PC-3 (cell line): Measurements from ENCODE around the gene KCNAB3.

Experiments used
- EZH2 ChIP-seq: fragments of 300-600 bp; sonication (generic); IDR thresholded peaks from one replicate; pipeline ENCODE4 v1.6.1; 2017; ENCODE audit warnings: antibody characterized with exemption, mild to moderate bottlenecking, low read length; ENCODE audit not compliant: unreplicated experiment
- EZH2phosphoT487 ChIP-seq: fragments of 300-600 bp; sonication (generic); IDR thresholded peaks from 2 replicates; pipeline ENCODE4 v1.6.1; 2018; ENCODE audit warnings: mild to moderate bottlenecking, antibody characterized with exemption, low read length, borderline replicate concordance

DNA sequence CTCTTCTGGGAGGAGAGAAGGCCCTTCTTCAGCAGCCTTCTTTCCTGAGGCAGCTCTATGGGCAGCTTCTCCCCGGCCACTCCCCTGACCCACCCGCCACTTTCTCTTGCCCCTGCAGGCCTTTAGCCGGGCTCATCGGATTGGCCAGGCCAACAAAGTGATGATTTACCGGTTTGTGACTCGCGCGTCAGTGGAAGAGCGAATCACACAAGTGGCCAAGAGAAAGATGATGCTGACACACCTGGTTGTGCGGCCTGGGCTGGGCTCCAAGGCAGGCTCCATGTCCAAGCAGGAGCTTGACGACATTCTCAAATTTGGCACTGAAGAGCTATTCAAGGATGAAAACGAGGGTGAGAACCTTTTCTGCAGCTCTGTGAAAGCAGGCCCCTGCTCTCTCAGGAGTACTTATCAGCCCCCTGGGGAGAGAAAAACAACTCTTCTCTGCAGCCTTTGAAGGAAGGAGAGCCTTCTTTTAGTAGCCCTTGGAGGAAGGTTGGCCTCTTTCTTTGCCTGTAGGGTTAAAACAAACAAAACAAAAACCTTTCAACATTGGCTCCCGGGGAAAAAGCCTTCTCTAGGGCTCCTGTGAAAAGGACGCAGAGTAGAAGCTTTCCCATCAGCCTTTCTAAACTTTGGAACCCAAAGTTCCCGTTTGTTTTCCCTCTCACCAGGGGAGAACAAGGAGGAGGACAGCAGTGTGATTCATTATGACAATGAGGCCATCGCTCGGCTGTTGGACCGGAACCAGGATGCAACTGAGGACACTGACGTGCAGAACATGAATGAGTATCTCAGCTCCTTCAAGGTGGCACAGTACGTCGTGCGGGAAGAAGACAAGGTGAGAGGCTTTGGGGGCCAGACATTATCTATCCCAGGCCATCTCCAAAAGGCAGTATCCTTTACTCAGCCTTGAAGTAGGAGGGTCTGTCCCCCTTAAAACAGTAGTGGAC is 26.2 kb downstream of the KCNAB3 start:
- TF ChIP-seq EZH2phosphoT487: no peak
- no peak for TF ChIP-seq EZH2
